Measurements from ENCODE around the gene ESPL1.
A peak's percentile ranks its signal among the peaks of the same experiment; 100 is the strongest.

ESPL1 gene

GRCh38 chr12:53267999-53268629 is at the start of gene ESPL1:
Gene ESPL1 (plus strand): TSS chr12:53268299. CDS start chr12:53268767, 468 bp downstream.
- peak; percentile 88 for DNase-seq
- in situ Hi-C loops (cut with MboI; ENCODE audit: low pct_unique_long_range_greater_than_20kb, low sequenced_read_pairs) = no loop called here

GRCh38 chr12:53218551-53219291 is 49.4 kb upstream of the ESPL1 start:
- in situ Hi-C loops (cut with MboI; ENCODE audit: low pct_unique_long_range_greater_than_20kb, low sequenced_read_pairs) = no loop called here
- no peak for DNase-seq

GRCh38 chr12:53219292-53219955 is 48.7 kb upstream of the ESPL1 start:
- peak; percentile 73 for DNase-seq
- in situ Hi-C loops (cut with MboI; ENCODE audit: low pct_unique_long_range_greater_than_20kb, low sequenced_read_pairs) = no loop called here

- no peak for DNase-seq
- in situ Hi-C loops (cut with MboI; ENCODE audit: low pct_unique_long_range_greater_than_20kb, low sequenced_read_pairs) = no loop called here
These were observed 48.0 kb upstream of the ESPL1 start for GRCh38 chr12:53219956-53220693.

GRCh38 chr12:53220694-53221202 is 47.4 kb upstream of the ESPL1 start:
- DNase-seq = peak; percentile 94
- in situ Hi-C loops (cut with MboI; ENCODE audit: low pct_unique_long_range_greater_than_20kb, low sequenced_read_pairs) = no loop called here

- DNase-seq = no peak
- in situ Hi-C loops (cut with MboI; ENCODE audit: low pct_unique_long_range_greater_than_20kb, low sequenced_read_pairs) = no loop called here
These were observed 46.7 kb upstream of the ESPL1 start for GRCh38 chr12:53221203-53222080.

GRCh38 chr12:53222170-53222721 is 45.9 kb upstream of the ESPL1 start:
- in situ Hi-C loops (cut with MboI; ENCODE audit: low pct_unique_long_range_greater_than_20kb, low sequenced_read_pairs) = no loop called here
- no peak for DNase-seq

GRCh38 chr12:53222806-53223261 is 45.3 kb upstream of the ESPL1 start:
- in situ Hi-C loops (cut with MboI; ENCODE audit: low pct_unique_long_range_greater_than_20kb, low sequenced_read_pairs) = no loop called here
- no peak for DNase-seq

- peak; percentile 48 for DNase-seq
- in situ Hi-C loops (cut with MboI; ENCODE audit: low pct_unique_long_range_greater_than_20kb, low sequenced_read_pairs) = no loop called here
These were observed 44.6 kb upstream of the ESPL1 start for GRCh38 chr12:53223389-53224060.

- DNase-seq = no peak
- in situ Hi-C loops (cut with MboI; ENCODE audit: low pct_unique_long_range_greater_than_20kb, low sequenced_read_pairs) = no loop called here
These were observed 43.8 kb upstream of the ESPL1 start for GRCh38 chr12:53224061-53224896.

GRCh38 chr12:53224897-53225634 is 43.0 kb upstream of the ESPL1 start:
- in situ Hi-C loops (cut with MboI; ENCODE audit: low pct_unique_long_range_greater_than_20kb, low sequenced_read_pairs) = no loop called here
- DNase-seq = no peak

GRCh38 chr12:53225635-53226424 is 42.3 kb upstream of the ESPL1 start:
- in situ Hi-C loops (cut with MboI; ENCODE audit: low pct_unique_long_range_greater_than_20kb, low sequenced_read_pairs) = no loop called here
- DNase-seq = no peak

GRCh38 chr12:53226815-53227214 is 41.3 kb upstream of the ESPL1 start:
- DNase-seq = no peak
- in situ Hi-C loops (cut with MboI; ENCODE audit: low pct_unique_long_range_greater_than_20kb, low sequenced_read_pairs) = no loop called here

GRCh38 chr12:53227341-53227740 is 40.8 kb upstream of the ESPL1 start:
- DNase-seq = no peak
- in situ Hi-C loops (cut with MboI; ENCODE audit: low pct_unique_long_range_greater_than_20kb, low sequenced_read_pairs) = no loop called here

GRCh38 chr12:53227836-53228235 is 40.3 kb upstream of the ESPL1 start:
- no peak for DNase-seq

More at GRCh38 chr12:53227836-53228235, 40.3 kb upstream of the ESPL1 start:
- in situ Hi-C loops (cut with MboI; ENCODE audit: low pct_unique_long_range_greater_than_20kb, low sequenced_read_pairs) = no loop called here

All from KBM-7 (cell line).